Activated naive CD4-positive, alpha-beta T cell treated with anti-CD3 and anti-CD28 coated beads, Interleukin-2, amount 50 U/mL, for 72 hours (primary cell): ENCODE results near the gene PXT1. TPM values are rescaled to one million over a fixed set of nuclear protein-coding genes. Genes with fewer than 3 reads are reported as not detected.
A peak's percentile ranks its signal among the peaks of the same experiment; 100 is the strongest.

Source experiments
- ATAC-seq, 2 donors: fragments of 150-1000 bp; cut with Tn5 transposase; 2 replicates each; pipeline ENCODE4 v1.10.0; 2021; ENCODE audit warnings: mild to moderate bottlenecking in 2 of 2, moderate library complexity in 2 of 2
- DNase-seq, 2 donors: peaks; one replicate each; pipeline ENCODE4 v3.0.0; 2021 to 2022; ENCODE audit warnings: low spot score in 2 of 2
- H3K27ac Mint-ChIP-seq, 2 donors: one replicate each; pipeline ENCODE4 v1.8.0; 2022; ENCODE audit warnings: mild to moderate bottlenecking in 2 of 2, mixed read lengths in 2 of 2
- H3K36me3 Mint-ChIP-seq, 2 donors: one replicate each; pipeline ENCODE4 v1.8.0; 2022; ENCODE audit warnings: mixed read lengths in 2 of 2
- H3K9me3 Mint-ChIP-seq, 2 donors: one replicate each; pipeline ENCODE4 v1.8.0; 2022; ENCODE audit warnings: mixed read lengths in 2 of 2
- total RNA-seq, 2 donors: library from RNA; stranded (reverse); gene quantifications; one replicate each; pipeline ENCODE4 v1.2.3, GENCODE V29; 2022

The PXT1 gene
- total RNA-seq, 2 donors from 2014 or later = 0.80 TPM; not detected in 1

GRCh38 chr6:36381502-36382389 is 60.9 kb downstream of the PXT1 start:
- peaks cover 0 to 5% of the 10 kb centered on the region in 2 donors for H3K36me3 Mint-ChIP-seq
- no peaks in the 10 kb centered on the region for H3K9me3 Mint-ChIP-seq
- ATAC-seq (no peak), DNase-seq (no peak)
- no peak overlapping the region for H3K27ac Mint-ChIP-seq

- DNase-seq (no peak), ATAC-seq (no peak)
- no peaks in the 10 kb centered on the region for H3K9me3 Mint-ChIP-seq
- H3K27ac Mint-ChIP-seq = no peak overlapping the region
- H3K36me3 Mint-ChIP-seq = no peaks in the 10 kb centered on the region
Observed at GRCh38 chr6:36380166-36380565, 62.5 kb downstream of the PXT1 start.

- Mint-ChIP-seq H3K9me3 (no peaks in the 10 kb centered on the region), H3K27ac (no peak overlapping the region), H3K36me3 (no peaks in the 10 kb centered on the region)
- DNase-seq (no peak), ATAC-seq (no peak)
Observed at GRCh38 chr6:36378936-36379335, 63.7 kb downstream of the PXT1 start.

DNA sequence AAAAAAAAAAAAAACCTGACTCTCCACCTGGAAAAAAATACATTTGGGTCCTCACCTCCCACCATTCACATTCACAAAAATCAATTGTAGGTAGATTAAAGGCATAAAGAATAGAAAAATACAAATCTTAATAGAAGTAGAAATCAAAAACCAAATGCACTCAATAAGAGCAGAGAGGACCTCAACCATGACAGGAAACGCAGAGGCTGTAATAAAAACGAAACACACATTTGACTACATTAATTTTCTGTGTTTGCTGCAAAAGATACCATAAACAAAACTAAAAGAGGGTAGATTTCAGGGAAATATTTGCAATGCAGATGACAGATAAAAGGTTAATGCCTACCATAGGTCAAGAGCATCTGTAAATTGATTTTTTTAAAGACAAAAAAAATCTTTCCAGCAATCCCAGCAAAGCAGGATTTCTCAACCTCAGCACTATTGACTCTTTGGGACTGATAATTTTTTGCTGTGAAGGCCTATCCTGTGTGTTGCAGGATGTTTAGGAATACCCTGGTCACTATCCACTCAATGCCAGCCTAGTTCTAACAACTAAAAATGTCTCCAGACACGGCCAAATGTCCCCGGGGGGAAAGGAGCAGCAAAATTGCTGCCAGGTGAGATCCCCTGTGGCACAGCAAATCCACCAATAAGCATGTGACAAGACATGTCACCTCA is 64.3 kb downstream of the PXT1 start:
- H3K27ac Mint-ChIP-seq = no peak overlapping the region
- DNase-seq = no peak

DNA sequence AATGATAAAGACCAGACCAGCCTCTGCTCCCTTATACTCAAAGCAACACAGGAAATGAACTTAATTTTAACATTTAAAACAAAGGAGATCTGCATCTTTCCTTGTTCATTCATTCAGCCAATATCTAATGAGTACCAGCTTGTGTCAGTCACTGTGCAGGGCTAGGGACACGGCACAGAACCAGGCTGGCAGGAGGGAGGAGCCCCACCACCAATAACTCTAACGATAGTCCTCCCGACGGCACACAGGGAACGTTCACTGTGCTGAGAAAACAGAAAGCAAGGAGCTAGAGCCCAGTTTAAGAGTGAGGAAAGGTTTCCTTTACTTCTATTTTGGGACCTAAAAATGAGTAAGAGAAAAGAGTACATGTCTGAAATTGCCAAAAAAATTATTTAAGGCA is 65.1 kb downstream of the PXT1 start:
- DNase-seq = no peak
- no peak for ATAC-seq

More for the DNA sequence above, 64.3 kb downstream of the PXT1 start:
- no peak for ATAC-seq
- Mint-ChIP-seq H3K9me3 (no peaks in the 10 kb centered on the region), H3K36me3 (no peaks in the 10 kb centered on the region)

DNA sequence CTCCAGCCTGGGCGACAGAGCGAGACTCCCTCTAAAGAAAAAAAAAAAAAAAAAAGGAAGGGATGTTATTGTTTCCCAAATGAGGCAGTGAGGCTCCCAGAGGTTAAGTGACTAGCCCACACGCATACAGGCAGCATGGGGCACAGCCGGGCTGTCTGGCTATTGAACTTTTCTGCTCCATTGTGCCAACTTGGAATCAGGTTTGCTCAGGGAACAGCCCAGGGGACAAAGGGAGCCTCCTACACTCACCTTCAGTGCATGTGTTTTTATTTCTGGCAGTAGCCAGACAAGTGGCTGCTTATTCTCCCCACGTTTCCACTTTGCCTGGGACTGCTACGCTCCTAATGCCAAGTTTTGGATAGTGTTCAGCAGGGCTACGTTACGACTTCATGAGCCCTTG is 65.9 kb downstream of the PXT1 start:
- Mint-ChIP-seq H3K27ac (no peak overlapping the region), H3K36me3 (no peaks in the 10 kb centered on the region), H3K9me3 (no peaks in the 10 kb centered on the region)
- no peak for DNase-seq
- no peak for ATAC-seq

More for the DNA sequence above, 65.1 kb downstream of the PXT1 start:
- peak overlapping the region in 1 of 2 donors; percentile 5 for H3K27ac Mint-ChIP-seq
- H3K36me3 Mint-ChIP-seq = no peaks in the 10 kb centered on the region
- H3K9me3 Mint-ChIP-seq = no peaks in the 10 kb centered on the region

GRCh38 chr6:36376183-36376582 is 66.5 kb downstream of the PXT1 start:
- no peaks in the 10 kb centered on the region for H3K9me3 Mint-ChIP-seq
- H3K27ac Mint-ChIP-seq = no peak overlapping the region
- no peak for ATAC-seq
- no peak for DNase-seq
- no peaks in the 10 kb centered on the region for H3K36me3 Mint-ChIP-seq

GRCh38 chr6:36375644-36376155 is 67.0 kb downstream of the PXT1 start:
- ATAC-seq (no peak), DNase-seq (no peak)
- Mint-ChIP-seq H3K27ac (no peak overlapping the region), H3K36me3 (no peaks in the 10 kb centered on the region), H3K9me3 (no peaks in the 10 kb centered on the region)

DNA sequence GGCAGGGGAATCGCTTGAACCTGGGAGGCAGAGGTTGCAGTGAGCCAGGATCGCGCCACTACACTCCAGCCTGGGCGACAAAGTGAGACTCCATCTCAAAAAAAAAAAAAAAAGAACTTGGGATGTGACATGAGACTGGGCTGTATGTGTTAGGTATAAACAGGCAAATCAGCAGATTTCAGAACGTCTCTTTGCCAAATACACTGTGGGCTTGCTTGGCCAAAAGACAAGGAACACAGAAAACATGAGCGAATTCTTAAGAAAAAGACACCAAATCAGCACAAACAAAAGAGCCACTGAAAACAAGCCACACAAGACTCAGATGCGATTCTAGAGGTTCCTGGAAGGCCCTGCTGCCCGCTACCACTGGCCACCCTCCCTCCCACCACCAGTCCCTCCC is 67.7 kb downstream of the PXT1 start:
- Mint-ChIP-seq H3K36me3 (no peaks in the 10 kb centered on the region), H3K9me3 (no peaks in the 10 kb centered on the region), H3K27ac (no peak overlapping the region)
- DNase-seq = no peak
- no peak for ATAC-seq

GRCh38 chr6:36374194-36374593 is 68.5 kb downstream of the PXT1 start:
- H3K9me3 Mint-ChIP-seq = no peaks in the 10 kb centered on the region
- H3K27ac Mint-ChIP-seq = no peak overlapping the region
- no peaks in the 10 kb centered on the region for H3K36me3 Mint-ChIP-seq
- no peak for DNase-seq
- no peak for ATAC-seq

- no peaks in the 10 kb centered on the region for H3K9me3 Mint-ChIP-seq
- no peak for DNase-seq
- H3K27ac Mint-ChIP-seq = no peak overlapping the region
- no peak for ATAC-seq
- no peaks in the 10 kb centered on the region for H3K36me3 Mint-ChIP-seq
Observed at GRCh38 chr6:36373368-36374019, 69.2 kb downstream of the PXT1 start.

- Mint-ChIP-seq H3K27ac (peak overlapping the region in 1 of 2 donors; percentile 39), H3K9me3 (no peaks in the 10 kb centered on the region), H3K36me3 (no peaks in the 10 kb centered on the region)
- no peak for DNase-seq
- no peak for ATAC-seq
Observed at GRCh38 chr6:36372088-36372487, 70.6 kb downstream of the PXT1 start.

- Mint-ChIP-seq H3K27ac (no peak overlapping the region), H3K9me3 (no peaks in the 10 kb centered on the region), H3K36me3 (no peaks in the 10 kb centered on the region)
- DNase-seq (no peak), ATAC-seq (no peak)
Observed at GRCh38 chr6:36371211-36371610, 71.4 kb downstream of the PXT1 start.

GRCh38 chr6:36370638-36371037 is 72.0 kb downstream of the PXT1 start:
- Mint-ChIP-seq H3K9me3 (no peaks in the 10 kb centered on the region), H3K36me3 (no peaks in the 10 kb centered on the region), H3K27ac (no peak overlapping the region)
- ATAC-seq (no peak), DNase-seq (no peak)

DNA sequence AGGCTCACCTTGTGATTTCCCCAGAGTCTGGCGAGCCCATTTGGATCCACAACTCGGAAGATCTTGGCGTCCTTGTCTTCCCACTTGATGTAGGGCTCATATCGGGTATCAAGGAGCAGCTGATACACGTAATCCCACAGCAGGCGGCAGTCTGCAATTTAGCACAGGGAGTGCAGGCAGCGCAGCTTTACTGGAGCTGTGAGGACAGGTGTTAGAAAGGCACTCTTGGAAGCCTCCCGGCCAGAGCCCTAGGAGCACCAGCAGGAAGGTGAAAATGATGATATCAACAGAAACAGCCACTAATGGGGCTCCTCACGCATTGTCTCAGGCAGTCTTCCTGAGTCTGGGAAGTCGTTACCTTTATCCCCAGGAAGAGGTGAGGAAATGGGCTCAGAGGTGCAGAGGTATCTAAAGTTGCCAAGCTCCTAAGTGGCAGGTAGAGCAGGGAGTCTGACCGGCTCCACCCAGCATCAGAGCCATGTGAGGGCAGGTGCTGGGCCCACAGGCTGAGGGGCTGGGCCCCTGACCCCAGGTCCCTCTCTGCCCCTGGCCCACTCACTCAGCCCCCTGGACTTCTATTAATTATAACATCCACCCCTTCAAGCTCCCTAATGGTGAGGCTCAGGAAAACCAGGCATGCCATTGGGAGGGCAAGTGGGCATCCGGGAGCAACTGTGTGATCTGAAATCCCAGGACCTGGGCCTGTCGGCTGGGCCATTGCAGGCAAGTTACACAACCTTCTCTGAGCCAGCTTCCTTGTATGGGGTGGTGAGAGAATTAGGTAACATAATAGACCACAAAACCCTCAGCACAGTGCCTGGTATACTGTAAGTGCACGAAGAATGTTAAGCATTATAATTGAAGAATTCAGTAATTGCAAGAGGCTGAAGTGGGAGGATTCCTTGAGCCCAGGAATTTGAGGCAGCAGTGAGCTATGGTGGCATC is 73.5 kb downstream of the PXT1 start:
- no peak for ATAC-seq
- no peak for DNase-seq
- H3K27ac Mint-ChIP-seq = no peak overlapping the region
- no peaks in the 10 kb centered on the region for H3K36me3 Mint-ChIP-seq
- no peaks in the 10 kb centered on the region for H3K9me3 Mint-ChIP-seq

DNA sequence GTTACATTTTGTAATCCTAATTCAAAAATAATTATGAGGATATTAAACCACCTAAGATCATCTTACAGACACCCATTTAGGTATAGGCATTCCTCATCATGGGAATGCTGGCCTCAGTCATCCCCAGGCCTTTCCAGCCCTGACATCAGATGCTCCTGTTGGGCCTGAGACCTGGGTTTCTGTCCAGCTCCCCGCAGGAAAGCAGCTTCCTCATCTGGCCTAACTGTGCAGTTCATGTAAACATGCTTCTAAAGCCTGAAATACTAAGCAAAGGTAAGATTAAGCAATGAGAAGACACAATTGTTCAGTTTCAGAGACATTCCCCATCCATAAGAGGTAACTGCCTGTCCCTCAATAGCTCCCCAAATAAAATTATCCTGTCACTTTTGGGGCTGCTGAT is 74.2 kb downstream of the PXT1 start:
- DNase-seq = no peak
- Mint-ChIP-seq H3K36me3 (no peaks in the 10 kb centered on the region), H3K9me3 (no peaks in the 10 kb centered on the region), H3K27ac (no peak overlapping the region)
- no peak for ATAC-seq
